Measurements from ENCODE around the gene NSD2.

The NSD2 gene

GRCh38 chr4:1945912-1946311 is 74.7 kb downstream of the NSD2 start:
- DNase-seq: no peak

GRCh38 chr4:1948232-1948631 is 77.0 kb downstream of the NSD2 start:
- DNase-seq: no peak

- DNase-seq: no peak
Measured at GRCh38 chr4:1948892-1949436, 77.8 kb downstream of the NSD2 start.

- DNase-seq: no peak
Measured at GRCh38 chr4:1950369-1950768, 79.2 kb downstream of the NSD2 start.

GRCh38 chr4:1952058-1952700 is 81.0 kb downstream of the NSD2 start:
- no peak for DNase-seq

GRCh38 chr4:1952719-1953118 is 81.5 kb downstream of the NSD2 start:
- DNase-seq: no peak

GRCh38 chr4:1953335-1953734 is 82.1 kb downstream of the NSD2 start:
- DNase-seq: no peak

- no peak for DNase-seq
Measured at GRCh38 chr4:1956631-1957030, 85.4 kb downstream of the NSD2 start.

GRCh38 chr4:1958276-1959103 is 87.3 kb downstream of the NSD2 start:
- DNase-seq: no peak

GRCh38 chr4:1959104-1959384 is 87.9 kb downstream of the NSD2 start:
- no peak for DNase-seq

GRCh38 chr4:1960170-1960825 is 89.1 kb downstream of the NSD2 start:
- no peak for DNase-seq

- DNase-seq: no peak
Measured at GRCh38 chr4:1961038-1961437, 89.8 kb downstream of the NSD2 start.

GRCh38 chr4:1961563-1961962 is 90.4 kb downstream of the NSD2 start:
- no peak for DNase-seq

GRCh38 chr4:1962980-1963379 is 91.8 kb downstream of the NSD2 start:
- no peak for DNase-seq

- DNase-seq: no peak
Measured at GRCh38 chr4:1964443-1964842, 93.2 kb downstream of the NSD2 start.

GRCh38 chr4:1964971-1965370 is 93.8 kb downstream of the NSD2 start:
- no peak for DNase-seq

- DNase-seq: no peak
Measured at GRCh38 chr4:1967512-1968149, 96.4 kb downstream of the NSD2 start.

GRCh38 chr4:1968686-1969295 is 97.6 kb downstream of the NSD2 start:
- DNase-seq: no peak

GRCh38 chr4:1969928-1970723 is 98.9 kb downstream of the NSD2 start:
- no peak for DNase-seq

- no peak for DNase-seq
Measured at GRCh38 chr4:1970926-1971325, 99.7 kb downstream of the NSD2 start.

- no peak for DNase-seq
Measured at GRCh38 chr4:1971456-1972200, 100.4 kb downstream of the NSD2 start.

Measured in activated CD4-positive, CD25-positive, alpha-beta regulatory T cell treated with anti-CD3 and anti-CD28 coated beads, Interleukin-2, amount 50 U/mL, for 72 hours (primary cell).